ENCODE measurements around the gene DNAH2.

Gene DNAH2

GRCh38 chr17:7782240-7782639 is 64.7 kb downstream of the DNAH2 start:
- intact Hi-C loops (cut with DNase I; ENCODE audit: low total_unique reads), result no loop called here
- Histone ChIP-seq H3K27ac (no peak overlapping the region), H3K4me3 (no peak overlapping the region), H3K9me3 (no peaks in the 10 kb centered on the region), H3K36me3 (no peaks in the 10 kb centered on the region), H3K4me1 (no peaks in the 10 kb centered on the region), H3K27me3 (peaks cover 0 to 33% of the 10 kb centered on the region in 2 donors)
- no peak for TF ChIP-seq CTCF (IDR thresholded peaks at IDR 0.05)
- DNase-seq, result no peak

- no peak for DNase-seq
- intact Hi-C loops (cut with DNase I; ENCODE audit: low total_unique reads), result no loop called here
- no peak for TF ChIP-seq CTCF (IDR thresholded peaks at IDR 0.05)
- H3K4me3 ChIP-seq, result no peak overlapping the region
- H3K36me3 ChIP-seq, result no peaks in the 10 kb centered on the region
- H3K27me3 ChIP-seq, result no peaks in the 10 kb centered on the region
- H3K27ac ChIP-seq, result no peak overlapping the region
- H3K4me1 ChIP-seq, result no peaks in the 10 kb centered on the region
- H3K9me3 ChIP-seq, result no peaks in the 10 kb centered on the region
Measured at GRCh38 chr17:7786866-7787265, 69.3 kb downstream of the DNAH2 start.

- H3K4me3 ChIP-seq, result no peak overlapping the region
- TF ChIP-seq CTCF (IDR thresholded peaks at IDR 0.05), result no peak
- H3K36me3 ChIP-seq, result no peaks in the 10 kb centered on the region
- H3K9me3 ChIP-seq, result no peaks in the 10 kb centered on the region
- intact Hi-C loops (cut with DNase I; ENCODE audit: low total_unique reads), result no loop called here
- H3K4me1 ChIP-seq, result no peaks in the 10 kb centered on the region
- no peaks in the 10 kb centered on the region for H3K27me3 ChIP-seq
- H3K27ac ChIP-seq, result no peak overlapping the region
- no peak for DNase-seq
Measured at GRCh38 chr17:7789131-7789530, 71.6 kb downstream of the DNAH2 start.

- intact Hi-C loops (cut with DNase I; ENCODE audit: low total_unique reads), result no loop called here
- Histone ChIP-seq H3K9me3 (no peaks in the 10 kb centered on the region), H3K27me3 (no peaks in the 10 kb centered on the region), H3K36me3 (no peaks in the 10 kb centered on the region), H3K4me3 (no peak overlapping the region), H3K27ac (no peak overlapping the region), H3K4me1 (no peaks in the 10 kb centered on the region)
- no peak for DNase-seq
- TF ChIP-seq CTCF (IDR thresholded peaks at IDR 0.05), result no peak
Measured at GRCh38 chr17:7790150-7790549, 72.6 kb downstream of the DNAH2 start.

- Histone ChIP-seq H3K9me3 (no peaks in the 10 kb centered on the region), H3K4me3 (no peak overlapping the region), H3K27me3 (peaks cover 0 to 2% of the 10 kb centered on the region in 2 donors), H3K4me1 (no peaks in the 10 kb centered on the region), H3K36me3 (no peaks in the 10 kb centered on the region), H3K27ac (no peak overlapping the region)
- no peak for TF ChIP-seq CTCF (IDR thresholded peaks at IDR 0.05)
- intact Hi-C loops (cut with DNase I; ENCODE audit: low total_unique reads), result no loop called here
- no peak for DNase-seq
Measured at GRCh38 chr17:7792611-7793010, 75.1 kb downstream of the DNAH2 start.

DNA sequence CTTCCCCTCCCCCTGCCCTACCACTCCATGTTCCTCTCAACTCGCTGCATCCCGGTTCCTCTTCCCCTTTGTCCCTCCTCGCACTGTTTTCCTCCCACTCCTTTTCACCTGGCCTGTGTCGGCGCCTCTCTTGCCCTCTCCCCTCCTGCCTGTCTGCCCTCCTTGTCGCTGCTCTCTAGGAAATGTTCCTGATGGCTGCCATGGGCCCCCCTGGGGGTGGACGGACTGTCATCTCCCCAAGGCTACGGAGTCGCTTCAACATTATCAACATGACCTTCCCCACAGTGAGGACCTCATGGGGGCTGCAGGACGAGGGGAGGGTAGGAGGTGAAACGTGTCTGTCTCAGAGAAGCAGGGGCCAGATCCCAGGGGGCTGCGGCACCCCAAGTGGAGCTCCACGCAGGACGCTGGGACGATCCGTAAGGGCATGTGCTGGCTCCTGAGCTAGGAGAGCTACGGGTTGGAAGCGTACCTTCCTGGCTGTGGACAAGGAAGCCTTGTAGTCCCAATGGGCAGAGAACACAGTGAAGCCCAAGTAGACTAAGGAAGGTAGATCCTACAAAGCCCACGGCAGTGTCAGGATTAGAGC is 76.6 kb downstream of the DNAH2 start:
- DNase-seq, result no peak
- Histone ChIP-seq H3K4me3 (no peak overlapping the region), H3K27me3 (peaks cover 0 to 5% of the 10 kb centered on the region in 2 donors), H3K27ac (no peak overlapping the region), H3K4me1 (no peaks in the 10 kb centered on the region), H3K9me3 (no peaks in the 10 kb centered on the region), H3K36me3 (no peaks in the 10 kb centered on the region)
- no peak for TF ChIP-seq CTCF (IDR thresholded peaks at IDR 0.05)
- intact Hi-C loops (cut with DNase I; ENCODE audit: low total_unique reads), result no loop called here

Data from tibial artery (tissue), 4 donors.